GM18867 (cell line): ENCODE data around the gene RPL15.
A peak's percentile ranks its signal among the peaks of the same experiment; 100 is the strongest.
"Not testable (repeated sequence)": the region's sequence is repeated elsewhere in the genome, so short reads cannot be mapped to it uniquely, and the experiment has no call there.

ENCODE experiments used
- ATAC-seq: cut with Tn5 transposase; IDR thresholded peaks from one replicate; pipeline ENCODE4 v1.9.1; 2021; ENCODE audit warnings: mild to moderate bottlenecking, moderate library complexity; ENCODE audit not compliant: unreplicated experiment

The RPL15 gene

DNA sequence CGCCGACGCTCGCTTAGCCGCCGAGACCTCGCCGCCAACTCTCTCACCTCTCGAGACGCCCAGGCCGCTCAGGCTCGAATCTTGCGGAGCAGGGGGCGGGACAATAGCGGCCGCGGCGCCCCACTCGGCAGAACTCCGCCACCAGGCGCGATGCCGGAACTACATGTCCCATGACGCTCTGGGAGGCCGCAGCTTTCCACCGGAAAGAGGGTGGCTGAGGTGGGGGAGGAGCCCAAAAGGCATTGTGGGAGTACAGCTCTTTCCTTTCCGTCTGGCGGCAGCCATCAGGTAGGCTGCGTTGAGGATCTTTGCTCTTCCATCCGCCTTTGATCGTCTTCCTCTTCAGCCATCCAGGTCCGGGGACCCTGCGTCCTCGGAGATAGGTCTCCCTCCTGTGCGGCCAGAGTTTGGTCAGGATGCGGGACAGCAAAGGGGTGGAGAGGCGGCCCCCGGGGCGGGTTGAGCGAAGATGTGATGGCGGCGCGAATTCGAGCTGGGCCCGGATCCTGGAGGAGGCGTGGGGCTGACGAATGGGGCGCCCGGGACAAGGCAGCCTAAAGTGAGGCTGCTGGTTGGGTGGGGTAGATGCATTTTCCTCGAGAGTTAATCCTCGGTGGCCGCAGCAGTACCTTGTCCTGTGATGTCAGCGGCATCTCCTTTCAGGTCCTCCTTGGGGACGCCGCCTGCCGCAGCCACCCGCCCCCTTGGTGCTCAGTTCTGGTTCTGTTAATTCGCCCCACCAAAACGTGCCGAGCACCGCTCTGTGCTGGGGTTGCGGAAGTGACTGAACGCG, at the start of gene RPL15, which contains the start of gene NKIRAS1:
RPL15 (plus strand) TSS at position 247 of the 793 bp plus-strand sequence. CDS start 728 bp downstream, outside the sequence.
NKIRAS1 (minus strand) TSS at position 105 of the 793 bp plus-strand sequence. CDS start 6,086 bp downstream, outside the sequence.
- ATAC-seq: peak; percentile 94

- no peak for ATAC-seq
Measured at GRCh38 chr3:23867400-23867799, 49.5 kb upstream of the RPL15 start.

- no peak for ATAC-seq
Measured at GRCh38 chr3:23867838-23868237, 49.1 kb upstream of the RPL15 start.

GRCh38 chr3:23869977-23870662, 46.8 kb upstream of the RPL15 start:
- ATAC-seq: no peak

DNA sequence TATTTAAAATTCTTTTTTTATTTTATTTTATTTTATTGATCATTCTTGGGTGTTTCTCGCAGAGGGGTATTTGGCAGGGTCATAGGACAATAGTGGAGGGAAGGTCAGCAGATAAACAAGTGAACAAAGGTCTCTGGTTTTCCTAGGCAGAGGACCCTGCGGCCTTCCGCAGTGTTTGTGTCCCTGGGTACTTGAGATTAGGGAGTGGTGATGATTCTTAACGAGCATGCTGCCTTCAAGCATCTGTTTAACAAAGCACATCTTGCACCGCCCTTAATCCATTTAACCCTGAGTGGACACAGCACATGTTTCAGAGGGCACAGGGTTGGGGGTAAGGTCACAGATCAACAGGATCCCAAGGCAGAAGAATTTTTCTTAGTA, 46.3 kb upstream of the RPL15 start:
- ATAC-seq: not testable (repeated sequence)

- ATAC-seq: not testable (repeated sequence)
Measured at GRCh38 chr3:23871361-23871760, 45.6 kb upstream of the RPL15 start.

GRCh38 chr3:23872330-23872729, 44.6 kb upstream of the RPL15 start:
- ATAC-seq: no peak

DNA sequence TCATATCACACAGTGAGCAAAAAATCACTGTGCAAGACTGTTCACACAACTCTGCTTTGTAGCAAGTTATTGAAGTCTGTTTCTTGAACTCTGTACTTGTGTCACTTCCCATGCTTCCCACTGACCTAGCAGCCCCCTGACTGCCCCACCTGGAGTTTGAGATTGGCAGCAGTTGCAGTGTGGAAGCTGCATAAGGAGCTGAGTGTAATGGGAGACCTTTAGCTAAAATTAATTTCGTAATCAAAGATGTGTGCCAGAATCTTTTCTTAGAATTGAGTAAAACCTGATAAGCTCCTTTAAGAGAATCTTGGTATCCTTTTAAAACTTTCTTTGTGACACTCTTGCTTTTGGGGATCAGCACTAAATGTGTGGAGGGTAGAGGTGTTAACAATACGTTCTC, 43.0 kb upstream of the RPL15 start:
- no peak for ATAC-seq

- ATAC-seq: no peak
Measured at GRCh38 chr3:23874359-23875112, 42.4 kb upstream of the RPL15 start.

DNA sequence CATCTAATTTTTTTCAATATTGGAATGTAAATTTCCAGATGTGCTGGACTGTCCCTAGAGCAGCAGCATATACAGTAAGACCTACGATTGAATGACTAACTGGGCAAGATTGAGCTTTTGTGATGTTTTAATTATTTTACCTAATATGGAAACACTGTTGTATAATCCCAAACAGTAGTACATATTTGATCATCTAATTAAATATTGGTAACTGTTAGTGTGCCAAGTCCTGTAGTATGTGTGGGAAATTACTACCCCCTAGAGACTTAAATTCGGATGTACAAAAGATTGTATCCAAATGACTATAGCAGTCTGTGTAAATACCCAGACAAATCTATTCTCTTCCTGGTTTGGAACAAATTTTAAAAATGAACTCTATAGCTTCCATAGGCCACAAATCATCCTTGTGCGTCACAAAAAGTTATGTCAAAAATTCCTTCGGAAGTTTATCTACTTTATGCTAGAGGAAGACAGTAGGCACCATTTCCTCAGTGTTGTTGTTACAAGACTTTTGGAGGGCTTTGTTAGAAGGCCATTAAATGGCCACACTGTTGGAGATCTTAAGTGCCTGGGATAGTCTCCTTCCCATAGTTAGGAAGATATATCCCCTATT, 41.7 kb upstream of the RPL15 start:
- no peak for ATAC-seq

DNA sequence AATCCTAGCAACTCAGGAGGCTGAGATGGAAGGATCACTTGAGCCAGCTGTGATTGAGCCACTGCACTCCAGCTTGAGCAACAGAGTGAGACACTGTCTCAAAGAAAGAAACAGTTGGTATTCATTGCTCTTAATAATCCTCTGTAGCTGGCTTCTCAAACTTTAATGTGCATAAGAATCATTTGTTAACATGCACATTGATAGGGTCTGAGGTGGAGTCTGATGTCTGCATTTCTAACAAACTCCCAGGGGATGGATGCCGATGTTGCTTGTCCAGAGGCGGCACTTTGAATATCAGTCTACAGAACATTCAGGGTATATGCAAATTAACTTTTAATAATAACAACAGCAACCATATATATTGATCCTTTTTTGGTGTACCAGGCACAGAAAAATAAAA, 40.0 kb upstream of the RPL15 start:
- no peak for ATAC-seq

DNA sequence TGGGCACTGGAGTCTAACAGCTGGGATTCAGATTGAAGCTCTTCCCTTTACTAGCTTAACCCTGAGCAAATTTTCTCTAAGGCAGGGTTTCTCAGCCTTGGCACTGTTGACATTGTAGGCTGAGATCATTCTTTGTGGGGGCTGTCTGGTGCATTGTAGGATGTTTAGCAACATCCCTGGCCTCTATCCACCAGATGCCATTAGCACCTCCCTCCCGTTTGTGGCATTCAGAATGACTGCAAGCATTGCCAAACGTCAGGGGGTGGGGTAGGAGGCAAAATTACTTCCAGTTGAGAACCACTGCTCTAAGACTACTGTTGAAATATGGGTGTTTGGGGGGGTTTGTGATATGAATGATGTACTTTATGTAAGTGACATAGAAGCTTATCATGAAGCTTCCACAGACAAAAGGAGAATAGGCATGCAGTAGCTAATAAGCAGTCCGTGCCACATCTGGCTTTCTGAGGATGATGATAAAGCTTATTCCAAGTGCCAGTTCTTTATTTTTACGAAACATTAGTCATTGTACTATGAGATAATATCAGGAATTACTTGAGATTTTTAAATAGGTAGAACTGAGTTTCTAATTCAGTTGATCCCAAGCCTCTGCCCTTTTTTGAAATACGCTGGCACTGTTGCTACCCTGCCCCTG, 39.5 kb upstream of the RPL15 start:
- no peak for ATAC-seq

DNA sequence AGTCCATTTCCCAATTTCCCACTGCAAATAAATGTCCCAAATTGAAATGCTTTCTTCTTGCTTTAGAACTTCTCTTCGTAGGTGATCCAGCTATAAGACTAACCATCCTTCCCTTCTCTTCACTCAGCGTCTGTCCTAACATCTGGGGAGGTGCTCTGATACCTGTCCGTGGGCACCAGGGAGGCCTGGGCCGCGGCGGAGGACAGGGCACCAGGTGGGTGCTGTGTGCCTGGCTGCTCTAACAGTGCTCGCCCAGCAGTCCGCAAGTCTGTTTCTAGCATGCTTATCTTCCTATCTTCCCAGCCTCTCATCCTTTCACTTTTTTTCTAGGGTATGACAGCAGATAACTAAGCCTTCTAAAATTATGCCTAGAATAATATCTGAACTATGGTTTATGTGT, 37.4 kb upstream of the RPL15 start:
- no peak for ATAC-seq

GRCh38 chr3:23880703-23881339, 36.1 kb upstream of the RPL15 start:
- ATAC-seq: no peak

- ATAC-seq: not testable (repeated sequence)
Measured at GRCh38 chr3:23881993-23882392, 34.9 kb upstream of the RPL15 start.

DNA sequence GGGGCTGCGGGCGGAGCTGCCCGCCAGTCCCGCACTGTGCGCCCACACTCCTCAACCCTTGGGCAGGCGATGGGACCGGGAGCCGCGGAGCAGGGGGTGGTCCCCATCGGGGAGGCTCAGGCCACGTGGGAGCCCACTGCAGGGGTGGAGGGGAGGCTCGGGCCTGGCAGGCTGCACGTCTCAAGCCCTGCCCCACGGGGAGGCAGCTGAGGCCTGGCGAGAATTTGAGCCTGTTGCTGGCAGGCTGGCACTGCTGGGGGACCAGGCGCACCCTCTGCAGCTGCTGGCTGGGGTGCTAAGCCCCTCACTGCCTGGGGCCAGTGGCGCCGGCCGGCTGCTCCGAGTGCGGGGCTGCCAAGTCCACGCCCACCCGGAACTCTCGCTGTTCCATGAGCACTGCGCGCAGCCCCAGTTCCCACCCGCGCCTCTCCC, 34.4 kb upstream of the RPL15 start:
- ATAC-seq: no peak

DNA sequence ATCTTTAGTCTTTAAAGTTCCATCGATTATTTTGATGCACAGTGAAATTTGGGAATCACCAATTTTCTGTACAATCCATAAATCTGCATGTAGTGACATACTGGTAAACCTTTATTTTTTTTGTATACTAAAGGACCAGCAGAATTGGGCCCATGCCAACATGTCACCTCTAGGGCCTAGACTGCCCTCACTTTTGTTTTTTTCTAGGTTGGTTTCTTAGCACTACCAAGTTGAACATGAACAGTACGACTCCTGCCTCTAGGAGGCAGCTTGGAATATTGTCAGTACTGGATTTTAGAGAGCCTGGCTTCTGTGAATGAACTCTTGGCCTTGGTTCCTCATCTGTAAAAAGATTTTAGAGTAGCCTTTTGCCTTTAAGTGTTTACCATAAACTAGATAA, 32.5 kb upstream of the RPL15 start:
- no peak for ATAC-seq

- ATAC-seq: no peak
Measured at GRCh38 chr3:23885210-23885609, 31.7 kb upstream of the RPL15 start.

DNA sequence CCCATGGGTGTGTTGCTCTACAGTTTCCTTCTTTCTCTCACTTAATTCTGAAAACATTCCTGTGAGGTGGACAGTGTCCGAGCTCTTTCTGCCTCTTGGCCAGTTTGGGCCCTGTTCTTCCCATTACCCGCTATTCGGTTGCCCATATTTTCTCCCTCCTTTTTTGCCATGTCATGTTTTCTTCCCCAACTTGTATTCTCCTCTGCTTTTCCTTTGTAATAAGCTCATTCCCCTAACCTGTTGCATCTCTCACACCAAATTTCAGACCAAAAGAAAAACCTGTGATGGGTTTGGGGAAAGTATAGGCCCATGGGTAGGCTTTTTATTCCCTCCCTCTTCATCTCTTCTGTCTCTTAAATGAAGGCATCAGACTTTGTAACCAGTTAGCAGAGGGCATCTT, 30.6 kb upstream of the RPL15 start:
- no peak for ATAC-seq

DNA sequence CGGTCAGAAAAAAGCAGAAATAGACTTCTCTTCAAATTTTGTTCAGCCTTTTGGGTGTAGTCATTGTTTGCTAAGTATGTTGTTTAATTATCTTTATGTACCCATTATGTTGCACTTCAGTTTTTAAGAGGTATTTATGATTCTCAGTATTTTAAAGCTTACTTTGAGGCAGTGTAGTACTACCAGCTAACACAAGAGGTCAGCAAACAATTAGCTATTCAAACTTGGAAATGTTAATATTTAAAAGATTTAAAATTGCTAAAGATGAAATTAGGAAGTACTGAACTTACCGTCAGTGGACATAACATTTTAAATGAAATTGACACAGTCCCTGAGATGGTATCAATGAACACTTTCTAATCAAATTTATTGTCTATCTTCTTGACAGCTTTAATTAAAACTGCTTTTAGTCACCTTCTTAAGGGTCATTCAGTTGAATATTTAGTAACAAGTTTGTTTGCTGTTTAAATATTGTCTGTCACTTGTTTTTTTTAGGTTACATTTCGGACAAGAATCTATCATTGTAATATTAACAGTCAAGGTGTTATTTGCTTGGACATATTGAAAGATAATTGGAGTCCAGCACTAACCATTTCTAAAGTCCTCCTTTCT, 28.2 kb upstream of the RPL15 start:
- peak; percentile 42 for ATAC-seq
